Measurements from ENCODE around the gene ZC3H12D. TPM values are rescaled to one million over a fixed set of nuclear protein-coding genes. Genes with fewer than 3 reads are reported as not detected.

Gene ZC3H12D
- total and polyA plus RNA-seq, 5 donors from 2014 or later: 7.1 to 251 (median 9.2) TPM

- Mint-ChIP-seq H3K9me3 (peaks cover 0 to 8% (median 0%) of the 10 kb centered on the region in 7 donors), H3K4me3 (no peak overlapping the region), H3K4me1 (peaks cover 8 to 34% (median 14%) of the 10 kb centered on the region in 4 donors), H3K36me3 (peaks cover 5% of the 10 kb centered on the region), H3K27me3 (no peaks in the 10 kb centered on the region), H3K27ac (peak overlapping the region in 1 of 3 donors; percentile 24)
- Histone ChIP-seq H3K9me3 (ENCODE audit: control insufficient read depth in 2 of 2, low read length in 2 of 2) (no peaks in the 10 kb centered on the region), H3K27ac (ENCODE audit: insufficient read depth, low read length, poor library complexity, severe bottlenecking) (no peak overlapping the region), H3K4me1 (ENCODE audit: control insufficient read depth, insufficient read depth, low read length, poor library complexity, severe bottlenecking) (no peaks in the 10 kb centered on the region), H3K36me3 (ENCODE audit: control insufficient read depth, insufficient read depth, low read length) (no peaks in the 10 kb centered on the region), H3K27me3 (ENCODE audit: control insufficient read depth, insufficient read depth, low read length) (no peaks in the 10 kb centered on the region), H3K4me3 (ENCODE audit: low read depth, low read length) (no peak overlapping the region)
- ATAC-seq (ENCODE audit: low read depth in 2 of 2): no peak
- DNase-seq: no peak
Measured at GRCh38 chr6:149419696-149420404, 65.0 kb downstream of the ZC3H12D start.

- Mint-ChIP-seq H3K27me3 (no peaks in the 10 kb centered on the region), H3K27ac (peak overlapping the region in 1 of 3 donors; percentile 86), H3K9me3 (peaks cover 0 to 12% (median 0%) of the 10 kb centered on the region in 7 donors), H3K36me3 (peaks cover 21% of the 10 kb centered on the region), H3K4me1 (peaks cover 4 to 34% (median 26%) of the 10 kb centered on the region in 4 donors), H3K4me3 (no peak overlapping the region)
- ATAC-seq (ENCODE audit: low read depth in 2 of 2) (no peak), DNase-seq (no peak)
- peaks cover 17% of the 10 kb centered on the region for H3K36me3 ChIP-seq (ENCODE audit: control insufficient read depth, insufficient read depth, low read length)
- no peaks in the 10 kb centered on the region for H3K4me1 ChIP-seq (ENCODE audit: control insufficient read depth, insufficient read depth, low read length, poor library complexity, severe bottlenecking)
- H3K27me3 ChIP-seq (ENCODE audit: control insufficient read depth, insufficient read depth, low read length): no peaks in the 10 kb centered on the region
- H3K27ac ChIP-seq (ENCODE audit: insufficient read depth, low read length, poor library complexity, severe bottlenecking): no peak overlapping the region
- no peaks in the 10 kb centered on the region for H3K9me3 ChIP-seq (ENCODE audit: control insufficient read depth in 2 of 2, low read length in 2 of 2)
- H3K4me3 ChIP-seq (ENCODE audit: low read depth, low read length): no peak overlapping the region
Measured at GRCh38 chr6:149414821-149415220, 70.0 kb downstream of the ZC3H12D start.

GRCh38 chr6:149414009-149414408 lies 70.8 kb downstream of the ZC3H12D start:
- ATAC-seq (ENCODE audit: low read depth in 2 of 2) (no peak), DNase-seq (no peak)
- Histone ChIP-seq H3K27me3 (ENCODE audit: control insufficient read depth, insufficient read depth, low read length) (no peaks in the 10 kb centered on the region), H3K36me3 (ENCODE audit: control insufficient read depth, insufficient read depth, low read length) (peaks cover 25% of the 10 kb centered on the region), H3K4me3 (ENCODE audit: low read depth, low read length) (no peak overlapping the region), H3K9me3 (ENCODE audit: control insufficient read depth in 2 of 2, low read length in 2 of 2) (no peaks in the 10 kb centered on the region), H3K27ac (ENCODE audit: insufficient read depth, low read length, poor library complexity, severe bottlenecking) (no peak overlapping the region), H3K4me1 (ENCODE audit: control insufficient read depth, insufficient read depth, low read length, poor library complexity, severe bottlenecking) (no peaks in the 10 kb centered on the region)
- Mint-ChIP-seq H3K27me3 (no peaks in the 10 kb centered on the region), H3K36me3 (peaks cover 24% of the 10 kb centered on the region), H3K9me3 (peaks cover 0 to 12% (median 0%) of the 10 kb centered on the region in 7 donors), H3K4me1 (peaks cover 2 to 34% (median 25%) of the 10 kb centered on the region in 4 donors), H3K4me3 (no peak overlapping the region), H3K27ac (peak overlapping the region in 2 of 3 donors; percentile 4 to 26)

GRCh38 chr6:149410557-149410956 lies 74.3 kb downstream of the ZC3H12D start:
- Mint-ChIP-seq H3K27ac (peak overlapping the region; percentile 12 to 61 (median 38)), H3K27me3 (no peaks in the 10 kb centered on the region), H3K4me3 (no peak overlapping the region), H3K9me3 (peaks cover 0 to 7% (median 0%) of the 10 kb centered on the region in 7 donors), H3K36me3 (peaks cover 31% of the 10 kb centered on the region), H3K4me1 (peaks cover 3 to 28% (median 22%) of the 10 kb centered on the region in 4 donors)
- Histone ChIP-seq H3K9me3 (ENCODE audit: control insufficient read depth in 2 of 2, low read length in 2 of 2) (no peaks in the 10 kb centered on the region), H3K27ac (ENCODE audit: insufficient read depth, low read length, poor library complexity, severe bottlenecking) (no peak overlapping the region), H3K27me3 (ENCODE audit: control insufficient read depth, insufficient read depth, low read length) (no peaks in the 10 kb centered on the region), H3K36me3 (ENCODE audit: control insufficient read depth, insufficient read depth, low read length) (peaks cover 47% of the 10 kb centered on the region), H3K4me1 (ENCODE audit: control insufficient read depth, insufficient read depth, low read length, poor library complexity, severe bottlenecking) (no peaks in the 10 kb centered on the region), H3K4me3 (ENCODE audit: low read depth, low read length) (no peak overlapping the region)
- no peak for ATAC-seq (ENCODE audit: low read depth in 2 of 2)
- DNase-seq: no peak

DNA sequence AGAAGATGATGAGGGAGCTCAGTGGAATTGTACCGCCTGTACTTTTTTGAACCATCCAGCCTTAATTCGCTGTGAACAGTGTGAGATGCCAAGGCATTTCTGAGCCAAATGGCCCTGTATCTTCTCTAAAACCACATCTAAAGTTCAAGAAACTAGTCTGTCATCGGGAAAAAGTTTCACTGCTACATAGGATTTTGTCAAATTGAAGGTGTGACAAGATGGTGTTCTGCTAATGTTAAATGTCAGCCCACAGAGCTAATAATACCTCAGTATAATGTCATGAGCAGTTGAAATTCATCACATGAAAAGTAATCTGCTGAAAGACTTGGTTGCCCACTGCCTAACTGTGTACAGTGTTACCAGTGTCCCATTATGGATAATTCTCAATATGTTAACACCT lies 75.2 kb downstream of the ZC3H12D start:
- H3K9me3 ChIP-seq (ENCODE audit: control insufficient read depth in 2 of 2, low read length in 2 of 2): no peaks in the 10 kb centered on the region
- DNase-seq (no peak), ATAC-seq (ENCODE audit: low read depth in 2 of 2) (no peak)
- Mint-ChIP-seq H3K9me3 (peaks cover 0 to 2% (median 0%) of the 10 kb centered on the region in 7 donors), H3K27me3 (no peaks in the 10 kb centered on the region), H3K4me3 (no peak overlapping the region), H3K4me1 (peaks cover 3 to 33% (median 24%) of the 10 kb centered on the region in 4 donors), H3K27ac (peak overlapping the region in 1 of 3 donors; percentile 32), H3K36me3 (peaks cover 36% of the 10 kb centered on the region)
- H3K27me3 ChIP-seq (ENCODE audit: control insufficient read depth, insufficient read depth, low read length): no peaks in the 10 kb centered on the region
- H3K27ac ChIP-seq (ENCODE audit: insufficient read depth, low read length, poor library complexity, severe bottlenecking): no peak overlapping the region
- H3K4me3 ChIP-seq (ENCODE audit: low read depth, low read length): no peak overlapping the region
- H3K36me3 ChIP-seq (ENCODE audit: control insufficient read depth, insufficient read depth, low read length): peaks cover 51% of the 10 kb centered on the region
- no peaks in the 10 kb centered on the region for H3K4me1 ChIP-seq (ENCODE audit: control insufficient read depth, insufficient read depth, low read length, poor library complexity, severe bottlenecking)

DNA sequence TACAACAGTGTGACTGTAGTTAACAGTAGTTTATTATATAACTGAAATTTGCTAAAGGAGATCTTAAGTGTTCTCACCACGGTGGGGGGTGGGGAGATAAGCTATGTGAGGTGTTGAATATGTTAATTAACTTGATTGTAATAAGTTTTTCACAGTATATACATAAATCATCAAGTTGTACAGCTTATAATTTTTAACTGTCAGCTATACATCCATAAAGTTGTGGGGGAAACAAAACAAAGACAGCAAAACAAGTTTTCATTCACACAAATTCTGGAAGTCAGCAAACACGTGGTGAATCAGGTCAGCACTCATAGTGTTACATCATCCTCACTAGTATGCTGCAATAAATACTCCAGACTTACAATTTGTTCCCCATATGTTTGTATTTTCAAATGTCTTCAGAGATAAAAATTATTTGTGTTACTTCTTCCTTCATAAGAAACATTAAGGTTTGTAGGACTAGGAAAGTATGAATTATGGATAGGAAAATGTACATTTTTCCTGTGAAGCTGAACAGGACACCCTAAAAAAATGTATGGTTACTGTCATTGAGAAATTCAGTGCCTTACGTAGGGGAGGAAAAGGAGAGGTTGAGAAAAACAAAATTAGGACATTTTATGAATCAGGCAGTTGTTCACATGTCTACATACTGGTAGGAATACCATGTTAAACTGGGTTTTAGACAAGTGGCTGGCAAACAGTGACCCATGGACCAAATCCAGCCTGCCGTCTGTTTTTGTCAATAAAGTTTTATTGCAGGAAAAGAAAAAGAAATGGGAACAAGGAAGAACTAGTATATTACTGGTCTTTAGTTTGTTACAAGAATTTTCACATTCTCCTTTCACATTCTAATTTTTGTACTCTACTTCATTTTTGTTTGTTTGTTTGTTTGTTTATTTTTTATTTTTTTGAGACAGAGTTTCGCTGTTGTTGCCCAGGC lies 78.7 kb downstream of the ZC3H12D start:
- no peaks in the 10 kb centered on the region for H3K27me3 Mint-ChIP-seq
- H3K27ac Mint-ChIP-seq: peak overlapping the region in 2 of 3 donors; percentile 43 to 55
- peaks cover 9 to 39% (median 22%) of the 10 kb centered on the region in 4 donors for H3K4me1 Mint-ChIP-seq
- H3K9me3 Mint-ChIP-seq: no peaks in the 10 kb centered on the region
- Histone ChIP-seq H3K4me1 (ENCODE audit: control insufficient read depth, insufficient read depth, low read length, poor library complexity, severe bottlenecking) (no peaks in the 10 kb centered on the region), H3K27ac (ENCODE audit: insufficient read depth, low read length, poor library complexity, severe bottlenecking) (no peak overlapping the region), H3K4me3 (ENCODE audit: low read depth, low read length) (no peak overlapping the region), H3K27me3 (ENCODE audit: control insufficient read depth, insufficient read depth, low read length) (no peaks in the 10 kb centered on the region), H3K36me3 (ENCODE audit: control insufficient read depth, insufficient read depth, low read length) (peaks cover 66% of the 10 kb centered on the region), H3K9me3 (ENCODE audit: control insufficient read depth in 2 of 2, low read length in 2 of 2) (no peaks in the 10 kb centered on the region)
- H3K36me3 Mint-ChIP-seq: peaks cover 58% of the 10 kb centered on the region
- H3K4me3 Mint-ChIP-seq: no peak overlapping the region
- DNase-seq (no peak), ATAC-seq (ENCODE audit: low read depth in 2 of 2) (no peak)

DNA sequence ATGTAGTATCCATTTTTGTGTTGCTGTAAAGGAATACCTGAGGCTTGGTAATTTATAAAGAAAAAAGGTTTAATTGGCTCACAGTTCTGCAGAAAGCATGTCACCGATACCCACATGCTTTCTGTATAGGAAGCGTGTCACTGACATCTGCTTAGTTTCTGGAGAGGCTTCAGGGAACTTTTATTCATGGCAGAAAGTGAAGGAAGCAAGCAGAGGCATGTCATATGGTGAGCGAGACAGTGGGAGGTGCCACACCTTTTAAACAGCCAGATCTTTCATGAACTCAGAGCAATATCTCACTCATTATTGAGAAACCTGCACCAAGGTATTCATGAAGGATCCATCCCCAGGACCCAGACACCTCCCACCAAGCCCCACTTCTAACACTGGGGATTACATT lies 81.3 kb downstream of the ZC3H12D start:
- DNase-seq: no peak
- Mint-ChIP-seq H3K4me1 (peaks cover 6 to 28% (median 17%) of the 10 kb centered on the region in 4 donors), H3K27ac (peak overlapping the region; percentile 16 to 58 (median 25)), H3K9me3 (no peaks in the 10 kb centered on the region), H3K4me3 (no peak overlapping the region), H3K27me3 (no peaks in the 10 kb centered on the region), H3K36me3 (peaks cover 61% of the 10 kb centered on the region)
- no peak overlapping the region for H3K4me3 ChIP-seq (ENCODE audit: low read depth, low read length)
- ATAC-seq (ENCODE audit: low read depth in 2 of 2): no peak
- H3K36me3 ChIP-seq (ENCODE audit: control insufficient read depth, insufficient read depth, low read length): peaks cover 71% of the 10 kb centered on the region
- no peak overlapping the region for H3K27ac ChIP-seq (ENCODE audit: insufficient read depth, low read length, poor library complexity, severe bottlenecking)
- no peaks in the 10 kb centered on the region for H3K27me3 ChIP-seq (ENCODE audit: control insufficient read depth, insufficient read depth, low read length)
- H3K9me3 ChIP-seq (ENCODE audit: control insufficient read depth in 2 of 2, low read length in 2 of 2): no peaks in the 10 kb centered on the region
- no peaks in the 10 kb centered on the region for H3K4me1 ChIP-seq (ENCODE audit: control insufficient read depth, insufficient read depth, low read length, poor library complexity, severe bottlenecking)

Data from CD4-positive, CD25-positive, alpha-beta regulatory T cell (primary cell).